Liver (tissue), 9 donors: ENCODE data around the gene NTM. TPM values are rescaled to one million over a fixed set of nuclear protein-coding genes. Genes with fewer than 3 reads are reported as not detected.

ENCODE experiments used
- DNase-seq: peaks from one replicate; pipeline ENCODE4 v3.0.0-alpha.2; 2017; ENCODE audit warnings: low spot score
- H3K27ac ChIP-seq, 2 donors: one replicate each; pipeline ENCODE4 v1.7.0; 2013; ENCODE audit warnings: inconsistent platforms in 2 of 2, low read length in 2 of 2, control low read depth in 1 of 2, low read depth in 1 of 2, mild to moderate bottlenecking in 1 of 2
- H3K27me3 ChIP-seq, 4 donors: one replicate each; pipeline versions ENCODE4 v1.6.1 to v1.7.0; 2013; ENCODE audit warnings: low read length in 3 of 4, inconsistent platforms in 1 of 4, mild to moderate bottlenecking in 1 of 4, moderate library complexity in 1 of 4; ENCODE audit not compliant: control insufficient read depth in 4 of 4, insufficient read depth in 4 of 4
- H3K36me3 ChIP-seq, 4 donors: one replicate each; pipeline versions ENCODE4 v1.6.1 to v1.7.0; 2013; ENCODE audit warnings: low read length in 3 of 4, mild to moderate bottlenecking in 3 of 4, low read depth in 1 of 4, moderate library complexity in 1 of 4; ENCODE audit not compliant: control insufficient read depth in 4 of 4, insufficient read depth in 3 of 4
- H3K4me1 ChIP-seq, 4 donors: one replicate each; pipeline versions ENCODE4 v1.6.1 to v1.7.0; 2013; ENCODE audit warnings: low read length in 3 of 4, mild to moderate bottlenecking in 3 of 4, moderate library complexity in 1 of 4; ENCODE audit not compliant: control insufficient read depth in 4 of 4, insufficient read depth in 4 of 4
- H3K4me3 ChIP-seq, 3 donors: one replicate each; pipeline versions ENCODE4 v1.6.1 to v1.7.0; 2013; ENCODE audit warnings: low read length in 3 of 3, control low read depth in 1 of 3, low read depth in 1 of 3, mild to moderate bottlenecking in 1 of 3
- H3K9ac ChIP-seq, 2 donors: one replicate each; pipeline ENCODE4 v1.7.0; 2013; ENCODE audit warnings: low read length in 2 of 2, mild to moderate bottlenecking in 2 of 2, moderate library complexity in 2 of 2, control low read depth in 1 of 2, low read depth in 1 of 2
- H3K9me3 ChIP-seq, 4 donors: one replicate each; pipeline versions ENCODE4 v1.6.1 to v1.7.0; 2013; ENCODE audit warnings: low read length in 3 of 4; ENCODE audit not compliant: control insufficient read depth in 4 of 4
- EGR1 ChIP-seq, 2 donors: IDR thresholded peaks; 2 replicates each; pipeline ENCODE4 v1.6.1; 2016 to 2018; ENCODE audit warnings: antibody characterized with exemption in 2 of 2, low read depth in 2 of 2
- FOXA1 ChIP-seq: IDR thresholded peaks from 2 replicates; pipeline ENCODE4 v1.6.1; 2016; ENCODE audit warnings: antibody characterized with exemption
- FOXA2 ChIP-seq: IDR thresholded peaks from 2 replicates; pipeline ENCODE4 v1.6.1; 2016; ENCODE audit warnings: antibody characterized with exemption
- GABPA ChIP-seq, 2 donors: IDR thresholded peaks in 1 of 2; conservative IDR thresholded peaks in 1 of 2; 2 replicates each; pipeline ENCODE4 v1.6.1; 2016; ENCODE audit warnings: antibody characterized with exemption in 2 of 2, mild to moderate bottlenecking in 1 of 2, moderate library complexity in 1 of 2
- HNF4A ChIP-seq, 2 donors: conservative IDR thresholded peaks; 2 replicates each; pipeline ENCODE4 v1.6.1; 2016; ENCODE audit warnings: antibody characterized with exemption in 2 of 2, mild to moderate bottlenecking in 2 of 2
- HNF4G ChIP-seq: IDR thresholded peaks from 2 replicates; pipeline ENCODE4 v1.6.1; 2016; ENCODE audit warnings: antibody characterized with exemption
- JUND ChIP-seq, 2 donors: IDR thresholded peaks; 2 replicates each; pipeline ENCODE4 v1.6.1; 2016; ENCODE audit warnings: antibody characterized with exemption in 2 of 2
- MAX ChIP-seq: IDR thresholded peaks from 2 replicates; pipeline ENCODE4 v1.6.1; 2016; ENCODE audit warnings: antibody characterized with exemption
- NR2F2 ChIP-seq: IDR thresholded peaks from 2 replicates; pipeline ENCODE4 v1.6.1; 2016; ENCODE audit warnings: antibody characterized with exemption
- RAD21 ChIP-seq, 2 donors: IDR thresholded peaks; 2 replicates each; pipeline ENCODE4 v1.6.1; 2016; ENCODE audit warnings: antibody characterized with exemption in 2 of 2, mild to moderate bottlenecking in 2 of 2
- REST ChIP-seq: IDR thresholded peaks from 2 replicates; pipeline ENCODE4 v1.6.1; 2016; ENCODE audit warnings: antibody characterized with exemption, mild to moderate bottlenecking
- RXRA ChIP-seq, 2 donors: IDR thresholded peaks; 2 replicates each; pipeline ENCODE4 v1.6.1; 2017 to 2018; ENCODE audit warnings: antibody characterized with exemption in 2 of 2, mild to moderate bottlenecking in 1 of 2
- SP1 ChIP-seq: IDR thresholded peaks from 2 replicates; pipeline ENCODE4 v1.6.1; 2018; ENCODE audit warnings: antibody characterized with exemption, mild to moderate bottlenecking
- TAF1 ChIP-seq: conservative IDR thresholded peaks from 2 replicates; pipeline ENCODE4 v1.6.1; 2016; ENCODE audit warnings: antibody characterized with exemption, mild to moderate bottlenecking
- YY1 ChIP-seq: IDR thresholded peaks from 2 replicates; pipeline ENCODE4 v1.6.1; 2016; ENCODE audit warnings: antibody characterized with exemption, mild to moderate bottlenecking
- WGBS: extraction: QIAGEN DNeasy Blood & Tissue Kit; methylation state at CpG from one replicate; pipeline ENCODE4 v1.1.7; 2013; 5-methylcytosine and 5-hydroxymethylcytosine counted together
- polyA plus RNA-seq, 2 donors: library from polyadenylated mRNA; stranded (reverse) in 1 of 2; unstranded in 1 of 2; fragments of 200-250 nt in 1 of 2; fragments of >200 nt in 1 of 2; fragmentation: Nextera tagmentation in 1 of 2; extraction: Ambion mirVana in 1 of 2; gene quantifications; one replicate each; pipeline versions ENCODE4 v1.2.1 to v1.2.3, GENCODE V29; 2013 to 2015
- total RNA-seq, 2 donors: library from RNA; depleted of rRNA; stranded (reverse); fragments of >200 nt; gene quantifications; one replicate each; pipeline ENCODE4 v1.2.3, GENCODE V29; 2014
- TF ChIP-seq, protein P1 (sequence below): IDR thresholded peaks from 2 replicates; pipeline ENCODE4 v1.6.1; 2016; ENCODE audit warnings: antibody characterized with exemption
- TF ChIP-seq, protein P2 (sequence below): fragments of 150-350 bp; IDR thresholded peaks from 2 replicates; pipeline ENCODE4 v1.5.1; 2017; ENCODE audit warnings: improper control_type of control experiment, low read depth, low read length; ENCODE audit not compliant: missing input control
- TF ChIP-seq, protein P3 (sequence below): IDR thresholded peaks from 2 replicates; pipeline ENCODE4 v1.6.1; 2016; ENCODE audit warnings: antibody characterized with exemption
- donor health status: healthy.
- donor health status: healthy.
- donor health status: healthy.
- donor health status: healthy.
- donor health status: healthy.

Gene NTM
- total and polyA plus RNA-seq, 4 donors, result 0.08 to 1.1 (median 0.08) TPM; not detected in 1

DNA sequence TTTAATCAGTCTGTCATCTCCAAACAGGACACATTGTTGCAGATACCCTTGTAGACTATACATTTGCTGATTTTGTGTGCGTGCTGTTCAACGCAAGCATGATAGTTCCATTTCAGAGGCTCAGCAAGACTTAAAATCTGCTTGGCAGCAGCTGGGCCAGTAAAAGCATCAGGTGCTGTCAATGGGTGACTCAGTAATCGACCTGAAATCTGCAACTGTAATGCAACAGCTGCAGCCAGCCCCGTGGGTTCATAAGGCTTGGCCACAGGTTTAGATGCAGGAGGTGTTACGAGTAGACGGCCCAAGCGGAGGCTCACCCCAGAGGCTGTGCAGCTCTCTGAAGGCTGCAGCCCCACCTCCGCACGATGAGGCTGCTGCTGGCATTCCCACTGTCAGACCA lies 84.6 kb downstream of the NTM start:
- no peak for TF ChIP-seq SP1
- no peak for TF ChIP-seq TAF1
- no peak for TF ChIP-seq RAD21 (IDR thresholded peaks at IDR 0.05)
- 78% methylated on average over 9 of the region's 9 CpGs for WGBS
- Histone ChIP-seq H3K4me3 (no peak overlapping the region), H3K9me3 (peaks cover 0 to 3% (median 0%) of the 10 kb centered on the region in 4 donors), H3K9ac (no peak overlapping the region), H3K4me1 (no peaks in the 10 kb centered on the region), H3K36me3 (no peaks in the 10 kb centered on the region), H3K27me3 (peaks cover 0 to 7% (median 1%) of the 10 kb centered on the region in 4 donors), H3K27ac (no peak overlapping the region)
- DNase-seq, result no peak

DNA sequence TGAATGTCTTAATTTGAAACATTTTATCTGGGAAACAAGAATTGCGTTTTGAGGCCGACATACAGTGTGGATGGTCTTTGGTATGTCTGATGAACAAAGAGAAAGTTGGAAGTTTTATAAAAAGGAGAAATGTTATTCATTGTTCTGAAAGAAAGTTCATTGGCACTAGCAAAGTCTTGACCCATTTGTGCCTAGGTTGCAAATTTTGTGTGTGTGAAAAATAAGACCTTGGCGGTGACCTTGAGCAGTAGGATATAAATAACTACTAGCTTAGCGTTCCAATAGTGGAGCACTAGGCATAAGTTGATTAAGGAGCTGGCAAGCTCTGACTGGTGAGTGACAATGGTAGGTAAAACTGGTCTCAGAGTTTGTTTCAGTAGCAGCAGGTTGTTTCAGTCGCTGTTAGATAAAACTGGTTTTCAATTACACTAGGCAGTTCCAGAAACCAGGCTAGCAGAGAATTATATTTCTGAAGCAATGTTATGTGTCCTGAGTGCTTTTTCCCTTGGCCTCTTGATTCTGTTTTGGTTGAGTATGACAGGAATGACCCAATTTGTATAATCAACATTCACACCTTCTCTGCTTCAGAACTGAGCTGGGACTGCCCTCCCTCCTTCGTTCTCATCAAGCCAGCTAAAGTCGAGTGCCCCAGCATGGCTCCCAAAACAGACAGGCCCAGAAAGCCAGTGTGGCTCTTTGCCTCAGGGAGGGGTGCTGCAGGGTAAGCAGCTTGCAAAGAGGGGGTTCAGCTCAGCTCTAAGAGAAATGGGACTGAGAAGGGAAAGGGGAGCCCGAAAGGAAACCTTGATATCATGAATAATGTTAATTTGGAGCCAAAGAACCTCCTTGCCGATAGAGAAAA lies 85.7 kb downstream of the NTM start:
- DNase-seq, result no peak
- TF ChIP-seq, protein P1, sequence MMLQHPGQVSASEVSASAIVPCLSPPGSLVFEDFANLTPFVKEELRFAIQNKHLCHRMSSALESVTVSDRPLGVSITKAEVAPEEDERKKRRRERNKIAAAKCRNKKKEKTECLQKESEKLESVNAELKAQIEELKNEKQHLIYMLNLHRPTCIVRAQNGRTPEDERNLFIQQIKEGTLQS, result no peak
- TF ChIP-seq, protein P2, sequence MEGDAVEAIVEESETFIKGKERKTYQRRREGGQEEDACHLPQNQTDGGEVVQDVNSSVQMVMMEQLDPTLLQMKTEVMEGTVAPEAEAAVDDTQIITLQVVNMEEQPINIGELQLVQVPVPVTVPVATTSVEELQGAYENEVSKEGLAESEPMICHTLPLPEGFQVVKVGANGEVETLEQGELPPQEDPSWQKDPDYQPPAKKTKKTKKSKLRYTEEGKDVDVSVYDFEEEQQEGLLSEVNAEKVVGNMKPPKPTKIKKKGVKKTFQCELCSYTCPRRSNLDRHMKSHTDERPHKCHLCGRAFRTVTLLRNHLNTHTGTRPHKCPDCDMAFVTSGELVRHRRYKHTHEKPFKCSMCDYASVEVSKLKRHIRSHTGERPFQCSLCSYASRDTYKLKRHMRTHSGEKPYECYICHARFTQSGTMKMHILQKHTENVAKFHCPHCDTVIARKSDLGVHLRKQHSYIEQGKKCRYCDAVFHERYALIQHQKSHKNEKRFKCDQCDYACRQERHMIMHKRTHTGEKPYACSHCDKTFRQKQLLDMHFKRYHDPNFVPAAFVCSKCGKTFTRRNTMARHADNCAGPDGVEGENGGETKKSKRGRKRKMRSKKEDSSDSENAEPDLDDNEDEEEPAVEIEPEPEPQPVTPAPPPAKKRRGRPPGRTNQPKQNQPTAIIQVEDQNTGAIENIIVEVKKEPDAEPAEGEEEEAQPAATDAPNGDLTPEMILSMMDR, result no peak
- TF ChIP-seq, protein P3, sequence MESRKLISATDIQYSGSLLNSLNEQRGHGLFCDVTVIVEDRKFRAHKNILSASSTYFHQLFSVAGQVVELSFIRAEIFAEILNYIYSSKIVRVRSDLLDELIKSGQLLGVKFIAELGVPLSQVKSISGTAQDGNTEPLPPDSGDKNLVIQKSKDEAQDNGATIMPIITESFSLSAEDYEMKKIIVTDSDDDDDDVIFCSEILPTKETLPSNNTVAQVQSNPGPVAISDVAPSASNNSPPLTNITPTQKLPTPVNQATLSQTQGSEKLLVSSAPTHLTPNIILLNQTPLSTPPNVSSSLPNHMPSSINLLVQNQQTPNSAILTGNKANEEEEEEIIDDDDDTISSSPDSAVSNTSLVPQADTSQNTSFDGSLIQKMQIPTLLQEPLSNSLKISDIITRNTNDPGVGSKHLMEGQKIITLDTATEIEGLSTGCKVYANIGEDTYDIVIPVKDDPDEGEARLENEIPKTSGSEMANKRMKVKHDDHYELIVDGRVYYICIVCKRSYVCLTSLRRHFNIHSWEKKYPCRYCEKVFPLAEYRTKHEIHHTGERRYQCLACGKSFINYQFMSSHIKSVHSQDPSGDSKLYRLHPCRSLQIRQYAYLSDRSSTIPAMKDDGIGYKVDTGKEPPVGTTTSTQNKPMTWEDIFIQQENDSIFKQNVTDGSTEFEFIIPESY, result no peak
- TF ChIP-seq JUND (IDR thresholded peaks at IDR 0.05) (no peak), RAD21 (IDR thresholded peaks at IDR 0.05) (no peak), NR2F2 (no peak), SP1 (no peak), YY1 (no peak), FOXA2 (no peak), FOXA1 (no peak), TAF1 (no peak), HNF4G (no peak), RXRA (IDR thresholded peaks at IDR 0.05) (no peak), GABPA (IDR thresholded peaks at IDR 0.05 in 1 of 2, conservative IDR thresholded peaks at IDR 0.05 in 1 of 2) (no peak), HNF4A (conservative IDR thresholded peaks at IDR 0.05) (no peak), MAX (no peak), REST (no peak), EGR1 (IDR thresholded peaks at IDR 0.05; ENCODE audit: low read depth in 2 of 2) (no peak)
- Histone ChIP-seq H3K4me1 (no peaks in the 10 kb centered on the region), H3K36me3 (no peaks in the 10 kb centered on the region), H3K9ac (no peak overlapping the region), H3K4me3 (no peak overlapping the region), H3K9me3 (peaks cover 0 to 3% (median 0%) of the 10 kb centered on the region in 4 donors), H3K27me3 (peaks cover 0 to 7% (median 1%) of the 10 kb centered on the region in 4 donors), H3K27ac (no peak overlapping the region)
- WGBS, result 67% methylated on average over 9 of the region's 9 CpGs
